Kidney capillary endothelial cell (primary cell): ENCODE measurements around the gene PLEKHH2.
A peak's percentile ranks its signal among the peaks of the same experiment; 100 is the strongest.
"Not testable (repeated sequence)": the region's sequence is repeated elsewhere in the genome, so short reads cannot be mapped to it uniquely, and the experiment has no call there.

Source experiments
- DNase-seq: peaks from one replicate; pipeline ENCODE4 v3.0.0-alpha.2; 2018; ENCODE audit warnings: low spot score

The PLEKHH2 gene

DNA sequence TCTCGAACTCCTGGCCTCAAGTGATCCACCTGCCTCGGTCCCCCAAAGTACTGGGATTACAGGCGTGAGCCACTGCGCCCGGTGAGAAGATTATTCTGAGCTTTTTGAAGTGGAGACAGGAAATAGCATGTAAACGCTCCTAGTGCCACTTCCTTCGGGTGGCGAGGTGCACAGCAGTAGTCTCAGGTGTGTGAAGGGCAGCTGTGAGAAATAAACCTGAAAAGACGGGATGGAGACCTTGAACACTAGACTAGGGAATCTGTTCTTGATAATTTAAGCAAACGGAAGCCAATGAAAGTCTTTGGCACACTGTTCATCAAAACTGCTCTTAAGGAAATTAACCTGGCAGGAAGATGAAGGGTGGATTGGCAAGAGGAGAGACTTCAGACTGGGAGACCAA, 439 bp upstream of the PLEKHH2 start:
- no peak for DNase-seq

DNA sequence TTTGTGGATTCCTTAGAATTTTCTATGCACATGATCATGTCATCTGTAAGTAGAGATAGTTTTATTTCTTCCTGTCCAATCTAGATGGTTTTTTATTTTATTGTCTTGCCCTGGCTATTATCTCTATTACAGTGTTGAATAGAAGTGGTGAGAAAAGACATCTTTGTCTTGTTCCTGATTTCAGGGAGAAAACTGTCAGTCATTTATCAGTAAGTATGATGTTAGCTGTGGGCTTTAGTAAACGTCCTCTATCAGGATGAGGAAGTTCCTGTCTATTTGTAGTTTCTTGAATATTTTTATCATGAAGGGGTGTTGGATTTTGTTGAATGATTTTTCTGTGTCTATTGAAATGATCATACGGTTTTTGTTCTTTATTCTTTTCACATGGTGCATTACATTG, 5.3 kb downstream of the PLEKHH2 start:
- DNase-seq, result no peak

DNA sequence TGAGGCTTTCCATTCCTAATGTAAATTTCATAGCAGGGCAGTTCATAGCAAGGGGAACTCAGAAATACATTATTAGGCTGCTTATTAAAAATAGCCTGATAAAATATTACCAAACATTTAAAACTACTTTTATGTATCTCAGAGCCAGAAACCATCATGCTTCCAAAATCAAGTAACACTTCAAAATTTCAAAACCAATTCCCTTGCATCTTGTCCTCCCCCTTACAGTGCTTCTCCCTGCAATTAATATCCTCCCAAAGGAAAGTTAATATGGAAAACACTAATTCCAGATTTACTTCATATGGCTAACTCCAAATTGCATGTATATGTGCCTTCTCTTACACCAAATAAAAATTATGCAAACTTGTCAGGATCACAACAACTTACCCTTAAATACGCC, 6.6 kb downstream of the PLEKHH2 start:
- no peak for DNase-seq

DNA sequence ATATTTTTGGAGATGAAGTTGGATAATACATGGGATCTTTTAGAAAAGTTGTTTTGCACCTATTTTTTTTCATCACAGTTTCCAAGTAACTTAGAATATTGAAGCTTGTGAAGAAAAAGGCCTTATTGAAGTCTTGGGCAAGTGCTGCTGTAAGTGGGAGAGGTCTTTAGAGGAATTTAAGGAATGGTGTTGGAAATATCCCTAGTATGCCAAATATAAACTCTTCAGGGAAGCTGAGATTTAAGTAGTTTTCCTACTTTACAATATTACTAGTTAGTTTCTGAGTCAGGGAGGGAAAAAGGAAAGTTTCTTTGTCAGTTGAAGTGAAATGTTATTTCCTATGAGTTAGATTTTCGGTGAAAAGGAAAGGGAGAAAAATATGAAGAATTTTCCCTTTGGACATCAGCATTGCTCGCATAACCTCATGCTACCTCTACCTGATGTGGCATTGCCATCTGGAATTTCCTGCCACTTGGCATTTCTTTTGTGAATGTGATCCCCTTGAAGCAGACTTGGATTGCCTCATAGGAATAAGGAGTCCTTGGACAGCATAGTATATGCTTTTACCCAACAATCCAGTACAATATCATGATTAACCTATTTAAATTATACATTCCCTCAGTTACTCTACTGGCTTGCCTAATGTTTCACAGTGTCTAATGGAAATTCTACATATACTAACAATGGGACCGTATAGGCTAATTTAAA, 12.1 kb downstream of the PLEKHH2 start:
- DNase-seq, result no peak

DNA sequence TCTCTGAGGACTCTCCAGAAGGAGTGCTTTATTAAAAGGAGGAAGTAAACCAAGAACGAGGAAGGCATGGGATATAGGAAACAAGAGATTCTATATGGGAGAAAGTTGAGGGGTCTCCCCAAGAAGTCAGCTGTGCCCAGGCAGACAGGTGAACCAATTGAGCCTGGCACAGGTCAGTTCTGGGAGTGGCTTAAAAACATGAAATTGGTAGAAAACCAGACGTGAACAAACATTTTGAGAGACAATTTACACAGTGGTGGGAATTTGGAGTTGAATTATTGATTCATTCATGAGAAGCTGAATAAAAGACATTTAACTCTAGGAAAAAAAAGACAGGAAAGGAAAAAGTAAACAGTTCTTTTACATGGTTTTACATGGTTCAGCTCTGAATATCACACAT, 16.4 kb downstream of the PLEKHH2 start:
- DNase-seq, result no peak

DNA sequence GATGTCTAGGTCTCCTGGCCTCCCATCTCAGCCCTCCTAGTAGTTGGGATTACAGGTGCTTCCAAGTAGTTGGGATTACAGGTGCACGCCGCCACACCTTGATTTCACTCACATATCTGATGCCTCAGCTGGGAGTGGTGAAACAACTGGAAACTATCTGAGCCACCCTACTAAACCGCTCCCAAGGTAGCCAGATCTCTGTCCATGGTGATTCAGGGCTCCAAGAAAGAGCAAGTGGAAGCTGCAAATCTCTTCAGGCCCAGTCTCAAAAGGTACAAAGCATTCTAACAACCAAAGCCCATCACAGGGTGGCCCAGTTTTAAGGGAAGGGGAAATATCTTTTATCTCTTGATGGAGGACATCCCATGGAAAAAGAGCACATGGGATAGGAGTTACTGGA, 20.2 kb downstream of the PLEKHH2 start:
- no peak for DNase-seq

DNA sequence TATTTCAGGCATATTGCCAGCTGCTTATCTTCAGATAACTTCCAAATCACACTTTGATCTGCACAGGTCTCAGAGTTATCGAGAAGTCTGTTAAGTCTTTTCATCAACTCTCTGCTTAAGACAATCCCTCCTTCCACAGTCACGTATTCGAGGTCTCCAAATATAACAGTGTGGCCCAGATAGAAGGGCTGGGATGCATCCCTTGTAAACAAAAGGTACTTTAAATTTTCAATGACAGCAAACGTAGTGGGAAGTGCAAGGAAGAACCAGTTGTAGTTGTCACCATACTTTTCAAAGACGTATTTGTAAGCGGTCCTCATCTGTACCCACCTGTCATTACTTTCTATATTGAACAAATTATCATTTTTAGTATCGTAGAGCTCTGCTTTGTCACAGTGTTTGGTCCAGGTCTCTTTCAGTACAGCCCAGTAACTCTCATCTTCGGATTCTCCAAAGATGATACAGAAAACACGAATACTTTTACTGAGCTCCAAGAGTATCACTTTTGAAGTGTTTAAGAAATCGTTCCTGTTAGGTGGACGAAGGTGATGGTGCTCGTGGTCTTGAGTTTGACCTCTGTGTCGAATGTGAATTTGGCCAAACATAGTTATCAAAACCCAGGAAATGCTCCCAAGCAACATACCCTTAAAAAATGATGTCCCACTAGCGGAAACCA, 38.7 kb downstream of the PLEKHH2 start:
- DNase-seq, result no peak

- DNase-seq, result peak; percentile 17
These were observed 39.4 kb downstream of the PLEKHH2 start, which contains the start of gene C1GALT1C1L for GRCh38 chr2:43676322-43677050. C1GALT1C1L (minus strand) TSS chr2:43676429; CDS start chr2:43676322, 107 bp downstream.

DNA sequence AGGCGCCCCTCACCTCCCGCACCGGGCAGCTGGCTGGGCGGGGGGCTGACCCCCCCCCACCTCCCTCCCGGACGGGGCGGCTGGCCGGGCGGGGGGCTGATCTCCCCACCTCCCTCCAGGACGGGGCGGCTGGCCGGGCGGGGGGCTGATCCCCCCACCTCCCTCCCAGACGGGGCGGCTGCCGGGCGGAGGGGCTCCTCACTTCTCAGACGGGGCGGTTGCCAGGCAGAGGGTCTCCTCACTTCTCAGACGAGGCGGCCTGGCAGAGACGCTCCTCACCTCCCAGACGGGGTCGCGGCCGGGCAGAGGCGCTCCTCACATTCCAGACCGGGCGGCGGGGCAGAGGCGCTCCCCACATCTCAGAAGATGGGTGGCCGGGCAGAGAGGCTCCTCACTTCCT, 40.7 kb downstream of the PLEKHH2 start:
- DNase-seq, result not testable (repeated sequence)

DNA sequence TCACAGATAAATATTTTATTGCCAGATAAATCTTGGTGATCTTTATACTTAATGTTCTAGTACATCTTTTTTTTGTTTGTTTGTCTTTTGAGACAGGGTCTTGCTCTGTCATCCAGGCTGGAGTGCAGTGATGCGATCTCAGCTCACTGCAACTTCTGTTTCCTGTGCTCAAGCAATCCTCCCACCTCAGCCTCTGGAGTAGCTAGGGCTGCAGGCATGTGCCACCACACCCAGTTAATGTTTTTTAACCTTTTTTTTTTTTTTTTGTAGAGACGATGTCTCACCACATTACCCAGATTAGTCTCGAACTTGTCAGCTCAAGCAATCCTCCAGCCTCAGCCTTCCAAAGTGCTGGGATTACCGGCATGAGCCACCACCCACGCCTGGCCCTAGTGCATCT, 48.3 kb downstream of the PLEKHH2 start:
- no peak for DNase-seq

GRCh38 chr2:43689999-43690398, 52.9 kb downstream of the PLEKHH2 start:
- DNase-seq, result no peak

DNA sequence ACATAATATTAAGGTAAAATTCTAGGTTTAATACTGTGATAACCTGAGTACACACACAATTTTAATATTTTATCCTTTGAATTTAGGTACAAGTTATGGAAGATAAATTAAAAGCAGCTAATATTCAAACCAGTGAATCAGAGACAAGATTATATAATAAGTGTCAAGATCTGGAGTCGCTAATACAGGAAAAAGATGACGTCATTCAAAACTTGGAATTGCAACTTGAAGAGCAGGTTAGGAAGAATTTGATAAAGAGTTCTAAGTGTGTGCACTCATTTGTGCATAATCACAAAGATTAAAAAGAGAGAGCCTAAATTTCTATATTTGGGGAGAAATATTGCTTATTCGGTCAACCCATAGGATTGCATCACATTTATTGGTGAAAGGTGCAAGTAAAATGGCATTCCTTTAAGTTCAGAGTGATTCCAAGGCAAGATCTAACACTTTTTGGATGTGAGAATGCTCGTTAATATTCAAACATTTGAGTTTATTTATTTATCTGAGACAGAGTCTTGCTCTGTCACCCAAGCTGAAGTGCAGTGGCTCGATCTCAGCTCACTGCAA, 55.5 kb downstream of the PLEKHH2 start:
- DNase-seq, result no peak

DNA sequence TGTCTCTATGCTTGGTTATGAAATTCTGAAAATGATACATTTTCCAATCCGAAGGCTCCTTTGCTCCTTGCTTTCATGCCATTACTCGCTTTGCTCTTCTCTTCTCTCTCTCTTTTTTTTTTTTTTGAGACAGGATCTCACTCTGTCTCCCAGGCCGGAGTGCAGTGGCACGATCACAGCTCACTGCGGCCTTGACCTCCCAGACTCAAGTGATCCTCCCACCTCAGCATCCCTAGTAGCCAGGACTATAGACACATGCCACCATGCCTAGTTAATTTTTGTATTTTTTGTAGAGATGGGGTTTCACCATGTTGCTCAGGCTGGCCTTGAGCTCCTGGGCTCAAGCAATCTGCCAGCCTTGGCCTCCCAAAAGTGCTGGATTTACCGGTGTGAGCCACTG, 61.1 kb downstream of the PLEKHH2 start:
- not testable (repeated sequence) for DNase-seq

DNA sequence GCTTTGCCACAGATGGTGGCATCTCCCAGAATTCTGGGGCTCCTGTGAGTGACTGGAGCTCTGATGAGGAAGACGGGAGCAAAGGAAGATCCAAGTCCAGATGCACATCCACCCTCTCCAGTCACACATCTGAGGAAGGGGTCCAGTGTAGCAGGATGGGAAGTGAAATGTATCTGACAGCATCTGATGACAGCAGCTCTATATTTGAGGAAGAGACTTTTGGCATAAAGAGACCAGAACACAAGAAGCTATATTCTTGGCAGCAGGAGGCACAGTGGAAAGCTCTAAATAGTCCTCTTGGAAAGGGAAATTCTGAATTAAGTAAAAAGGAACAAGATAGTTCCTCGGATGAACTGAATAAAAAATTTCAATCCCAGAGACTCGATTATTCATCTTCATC, 62.7 kb downstream of the PLEKHH2 start:
- DNase-seq, result no peak

DNA sequence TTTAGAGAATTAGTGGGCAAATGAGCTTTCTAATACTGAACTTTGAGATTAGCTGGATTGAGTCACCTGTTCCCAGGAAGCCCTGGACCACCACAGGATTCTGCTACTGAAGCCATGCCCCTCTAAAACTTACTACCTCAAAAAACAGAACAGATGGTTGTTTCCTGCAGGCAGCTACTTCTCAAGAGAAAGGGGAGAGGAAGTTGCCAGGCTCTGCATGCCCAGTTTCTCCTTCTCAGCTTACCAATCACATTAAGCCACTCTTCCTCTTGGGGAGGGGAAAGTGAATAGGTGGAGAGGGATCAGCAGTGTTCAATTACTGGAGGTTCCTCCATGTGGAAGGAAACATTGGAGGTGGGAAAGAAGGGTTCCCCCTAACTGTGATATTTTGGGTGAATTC, 64.1 kb downstream of the PLEKHH2 start:
- no peak for DNase-seq

- DNase-seq, result peak; percentile 74
These were observed 70.4 kb downstream of the PLEKHH2 start for GRCh38 chr2:43707255-43708015.

- no peak for DNase-seq
These were observed 71.1 kb downstream of the PLEKHH2 start for GRCh38 chr2:43708178-43708577.

GRCh38 chr2:43708891-43709290, 71.8 kb downstream of the PLEKHH2 start:
- no peak for DNase-seq

- no peak for DNase-seq
These were observed 73.8 kb downstream of the PLEKHH2 start for GRCh38 chr2:43710866-43711265.

- peak; percentile 71 for DNase-seq
These were observed 77.1 kb downstream of the PLEKHH2 start for GRCh38 chr2:43714164-43714563.

- no peak for DNase-seq
These were observed 78.4 kb downstream of the PLEKHH2 start for GRCh38 chr2:43715300-43716098.
